GM12891 (cell line): Measurements from ENCODE around the gene ZNF598.

Experiments
- POLR2A ChIP-seq: IDR thresholded peaks from 2 replicates; pipeline ENCODE4 v1.6.1; 2011; ENCODE audit warnings: low read depth, low read length, control low read depth
- POLR2AphosphoS5 ChIP-seq: IDR thresholded peaks from 2 replicates; pipeline ENCODE4 v1.6.1; 2011; ENCODE audit warnings: low read depth, low read length, control low read depth

GRCh38 chr16:2042986-2043666 lies 33.5 kb upstream of the ZNF598 start:
- no peak for TF ChIP-seq POLR2AphosphoS5
- no peak for TF ChIP-seq POLR2A
